DMS114 treated with DMSO at 0.1 percent for 48 hours (cell line): ENCODE results near the gene GPR179.

Source experiments
- DNase-seq: peaks from one replicate; lab custom pipeline; 2025; ENCODE audit not compliant: unreplicated experiment; lab: John Stamatoyannopoulos, UW

Gene GPR179

DNA sequence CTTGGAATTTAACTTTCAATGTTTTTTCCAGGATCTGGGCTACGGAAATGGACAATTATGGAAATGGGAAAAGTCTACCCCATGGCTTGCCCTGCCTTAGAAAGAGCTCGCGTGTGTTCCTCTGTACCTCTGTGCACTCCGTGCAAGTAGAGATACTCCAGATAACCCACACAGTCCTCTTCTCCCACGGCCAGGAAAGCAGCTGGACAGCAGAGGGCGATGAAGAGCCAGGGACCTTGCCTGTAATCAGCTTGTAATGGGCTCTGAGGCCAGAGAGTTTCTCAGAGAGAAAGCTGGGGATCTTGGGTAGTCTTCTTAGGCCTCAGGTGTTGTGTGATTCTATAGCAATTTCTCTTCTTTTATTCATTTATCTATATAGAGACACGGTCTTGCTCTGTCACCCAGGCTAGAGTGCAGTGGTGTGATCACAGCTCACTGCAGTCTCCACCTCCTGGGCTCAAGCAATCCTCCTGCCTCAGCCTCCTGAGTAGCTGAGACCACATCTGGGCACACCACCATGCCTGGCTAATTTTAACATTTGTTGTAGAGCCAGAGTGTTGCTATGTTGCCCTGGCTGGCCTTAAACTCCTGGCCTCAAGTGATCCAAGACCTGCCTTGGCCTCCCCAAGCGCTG is 5.5 kb upstream of the GPR179 start:
- DNase-seq: peak; percentile 64

DNA sequence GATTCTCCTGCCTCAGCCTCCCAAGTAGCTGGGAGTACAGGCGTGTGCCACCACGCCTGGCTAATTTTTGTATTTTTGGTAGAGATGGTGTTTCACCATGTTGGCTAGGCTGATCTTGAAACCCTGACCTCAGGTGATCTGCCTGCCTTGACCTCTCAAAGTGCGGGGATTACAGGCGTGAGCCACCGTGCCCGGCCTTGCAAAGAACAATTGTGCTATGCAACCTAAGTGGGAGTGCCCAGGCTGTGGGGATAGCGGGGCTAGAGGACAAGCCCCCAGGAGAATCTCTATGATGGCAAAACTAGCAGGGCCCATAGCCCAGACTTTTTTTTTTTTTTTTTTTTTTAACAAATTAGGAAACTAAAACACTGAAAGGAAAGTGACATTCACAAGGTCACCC is 2.0 kb upstream of the GPR179 start:
- no peak for DNase-seq

DNA sequence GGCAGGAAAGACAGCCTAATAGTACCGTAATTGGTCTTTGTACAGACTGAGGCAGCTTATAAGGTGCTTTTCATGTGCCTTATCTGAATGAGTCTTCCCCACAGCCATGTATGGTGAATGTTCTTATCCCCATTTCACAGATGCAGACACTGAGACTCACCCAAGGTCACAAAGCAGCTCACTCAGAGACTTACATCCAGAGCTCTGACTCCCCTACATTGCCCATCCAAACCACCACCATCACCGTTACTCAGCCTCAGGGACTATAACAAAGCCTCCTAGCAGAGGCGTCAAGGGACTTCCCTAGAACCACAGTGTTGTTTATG is 627 bp upstream of the GPR179 start:
- DNase-seq: no peak

DNA sequence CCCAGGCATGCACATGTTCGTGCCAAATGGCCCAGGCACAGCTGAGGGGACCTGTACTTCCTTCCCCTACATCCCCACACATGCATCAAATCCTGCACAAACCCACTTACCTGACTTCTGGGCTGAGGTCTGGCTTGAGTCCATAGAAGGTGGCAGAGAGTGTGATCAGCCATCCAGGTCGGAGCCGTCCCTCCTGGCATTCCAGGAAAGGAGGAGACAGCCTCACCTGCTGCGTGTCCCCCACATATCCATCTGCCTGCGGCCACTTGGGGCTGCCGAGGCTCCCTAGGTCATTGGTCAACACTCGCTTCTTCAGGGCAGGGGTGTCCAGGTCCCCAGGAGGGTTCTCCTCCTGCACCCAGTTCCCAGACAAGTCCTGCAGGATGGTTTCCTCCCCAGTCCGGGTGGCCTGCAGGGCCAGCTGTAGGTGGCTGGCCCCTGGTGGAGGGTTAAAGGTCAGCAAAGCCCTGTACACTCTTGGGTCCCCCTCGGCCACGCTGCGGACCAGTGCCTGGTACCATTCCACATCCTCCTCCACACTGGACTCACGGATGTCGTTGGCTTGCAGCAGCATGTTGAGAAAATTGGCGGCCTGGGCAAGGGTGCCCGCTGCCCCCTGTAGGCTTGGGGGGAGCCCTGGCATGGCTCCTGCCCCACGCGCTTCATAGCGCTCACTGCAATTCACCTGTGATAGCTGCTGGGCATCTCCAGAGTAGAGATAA is 709 bp downstream of the GPR179 start:
- DNase-seq: no peak

DNA sequence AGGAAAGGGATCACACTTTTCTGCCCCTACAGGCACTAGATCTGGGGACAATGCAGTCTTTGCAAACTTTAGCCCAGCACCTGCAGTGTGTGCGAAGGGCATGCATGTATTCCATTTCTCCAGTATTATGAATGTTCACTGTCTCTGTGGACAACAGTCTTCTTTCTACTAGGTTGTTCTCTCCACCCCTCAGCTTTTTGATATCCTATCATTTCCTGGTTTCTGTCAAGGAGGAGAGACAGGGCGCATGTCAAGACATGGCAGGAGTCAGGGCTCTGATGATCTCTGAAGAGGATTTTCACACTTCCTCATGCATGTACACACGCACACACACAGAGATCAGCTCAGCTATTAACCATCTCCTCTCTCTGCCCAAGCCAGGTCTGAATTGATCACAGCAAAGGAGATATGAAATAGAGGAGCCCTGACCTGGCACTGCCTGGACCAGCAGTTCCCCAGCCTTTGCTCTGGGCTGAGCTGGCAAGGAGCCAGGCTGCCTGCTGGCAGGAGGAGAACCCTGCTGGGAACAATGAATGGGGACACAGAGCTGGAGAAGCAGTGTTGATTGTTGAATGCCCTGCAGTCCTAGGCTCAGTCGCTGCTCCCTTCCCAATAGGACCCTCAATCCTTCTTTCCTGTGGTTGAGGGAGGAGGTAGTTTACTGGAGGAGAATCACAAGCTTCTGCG is 2.6 kb downstream of the GPR179 start:
- no peak for DNase-seq

DNA sequence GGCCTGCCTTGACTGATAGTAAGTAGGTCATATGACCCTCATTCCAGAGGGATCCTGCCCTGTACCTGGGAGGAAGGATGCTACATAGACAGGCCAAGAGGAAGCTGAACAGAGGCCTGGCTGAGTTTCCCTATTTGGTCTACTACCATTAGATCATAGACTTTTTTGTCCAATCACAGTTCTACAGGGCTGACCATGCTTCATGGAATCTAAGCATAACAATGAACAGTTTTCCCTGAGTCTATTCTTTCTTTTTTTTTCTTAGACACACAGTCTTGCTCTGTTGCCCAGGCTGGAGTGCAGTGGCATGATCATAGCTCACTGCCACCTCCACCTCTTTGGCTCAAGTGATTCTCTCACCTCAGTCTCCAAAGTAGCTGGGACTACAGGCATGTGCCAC is 3.9 kb downstream of the GPR179 start:
- no peak for DNase-seq

DNA sequence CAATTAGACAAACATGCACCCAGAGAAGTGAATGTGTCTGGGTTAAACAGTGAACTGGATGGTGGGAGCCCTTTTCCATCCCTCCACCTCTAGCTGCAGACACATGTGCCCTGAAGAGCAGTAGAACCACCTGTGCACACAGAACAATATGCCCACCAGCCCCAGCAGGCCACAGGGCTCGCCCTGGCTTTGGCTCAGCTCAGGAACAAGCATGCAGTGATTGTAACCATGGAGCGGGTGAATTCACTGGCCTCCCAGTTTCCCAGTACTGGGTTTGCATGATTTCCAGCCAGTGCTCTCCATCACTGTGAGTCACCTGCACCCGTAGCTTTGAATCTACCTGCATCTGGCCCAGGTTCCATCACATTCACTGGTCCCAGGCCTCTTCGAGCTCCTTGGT is 5.2 kb downstream of the GPR179 start:
- no peak for DNase-seq

DNA sequence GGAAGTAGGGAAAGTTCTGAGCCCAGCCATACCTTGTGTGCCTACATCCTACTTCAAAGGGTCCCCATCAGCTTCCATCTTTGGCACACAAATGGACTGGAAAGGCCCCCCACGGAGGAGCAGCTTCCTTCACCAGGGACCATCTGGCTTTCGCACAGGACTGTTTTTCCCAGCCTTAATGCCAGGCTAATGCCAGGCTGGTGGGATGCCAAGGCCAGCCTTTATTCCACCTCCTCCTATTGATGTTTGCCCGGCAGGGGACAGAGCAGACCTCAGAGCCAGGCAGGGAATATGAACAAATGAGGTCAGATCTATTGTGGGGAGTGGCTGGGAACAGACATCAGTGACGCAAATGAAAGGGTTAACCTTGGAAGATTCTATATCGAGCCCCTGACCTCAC is 5.7 kb downstream of the GPR179 start:
- no peak for DNase-seq

DNA sequence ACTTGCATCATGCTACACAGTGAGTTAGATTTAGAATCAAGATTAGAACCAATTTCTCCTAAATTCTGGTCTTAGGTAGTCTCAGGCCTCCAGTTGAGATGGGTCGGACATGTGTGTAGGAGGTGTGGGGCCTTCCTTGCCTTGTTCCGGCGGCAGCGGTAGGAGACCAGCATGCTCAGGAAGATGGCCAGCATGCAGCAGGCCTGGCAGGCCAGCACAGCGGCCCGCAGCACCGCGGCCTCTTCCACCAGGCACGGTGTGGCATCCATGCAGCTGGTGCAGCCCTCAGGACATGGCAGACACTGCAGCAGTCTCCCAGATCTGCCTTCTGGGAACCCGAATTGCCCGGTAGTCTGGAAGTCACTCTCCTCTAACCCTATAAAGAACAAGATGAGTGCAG is 6.9 kb downstream of the GPR179 start:
- no peak for DNase-seq

DNA sequence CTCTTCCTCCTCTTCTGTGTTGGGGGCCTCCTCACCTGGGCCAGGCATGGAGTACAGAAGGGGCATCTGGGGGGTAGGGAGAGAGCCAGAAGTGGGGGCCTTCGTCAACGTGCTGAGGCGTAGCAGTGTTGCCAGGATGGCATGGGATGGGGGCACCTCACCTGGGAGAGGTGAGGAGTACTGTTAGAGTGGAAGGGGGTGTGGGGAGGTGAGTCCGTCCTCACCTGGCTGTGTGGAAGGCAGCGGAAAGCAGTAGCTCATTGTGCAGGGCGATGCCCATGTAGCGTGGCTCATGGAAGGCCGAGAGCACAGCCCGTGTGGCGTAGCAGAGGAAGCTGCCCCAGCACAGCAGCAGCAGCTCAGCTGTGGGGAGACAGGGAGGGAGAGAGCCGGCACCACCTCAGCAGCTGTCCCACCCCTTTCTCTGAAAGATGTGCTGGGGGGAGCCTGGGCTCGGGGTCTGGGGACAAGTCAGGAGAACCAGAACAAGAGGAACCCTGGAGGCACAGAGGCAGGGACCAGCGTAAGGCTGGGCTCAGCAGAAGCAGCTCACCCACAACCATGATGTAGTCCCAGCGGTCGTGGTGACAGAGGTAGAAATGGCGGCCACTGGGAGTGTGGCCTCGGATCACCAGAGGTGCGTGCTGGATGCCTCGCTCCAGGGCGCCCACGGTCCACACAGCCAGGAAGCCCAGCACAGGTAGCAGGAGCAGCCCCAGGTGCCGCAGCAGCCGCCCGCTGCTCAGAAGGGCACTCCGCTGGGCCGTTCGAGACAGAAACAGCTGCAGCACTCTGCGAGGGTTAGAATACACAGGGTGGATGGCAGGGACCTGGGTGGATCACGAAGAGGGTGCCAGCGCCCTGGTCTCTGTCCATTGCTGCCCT is 9.0 kb downstream of the GPR179 start:
- no peak for DNase-seq

DNA sequence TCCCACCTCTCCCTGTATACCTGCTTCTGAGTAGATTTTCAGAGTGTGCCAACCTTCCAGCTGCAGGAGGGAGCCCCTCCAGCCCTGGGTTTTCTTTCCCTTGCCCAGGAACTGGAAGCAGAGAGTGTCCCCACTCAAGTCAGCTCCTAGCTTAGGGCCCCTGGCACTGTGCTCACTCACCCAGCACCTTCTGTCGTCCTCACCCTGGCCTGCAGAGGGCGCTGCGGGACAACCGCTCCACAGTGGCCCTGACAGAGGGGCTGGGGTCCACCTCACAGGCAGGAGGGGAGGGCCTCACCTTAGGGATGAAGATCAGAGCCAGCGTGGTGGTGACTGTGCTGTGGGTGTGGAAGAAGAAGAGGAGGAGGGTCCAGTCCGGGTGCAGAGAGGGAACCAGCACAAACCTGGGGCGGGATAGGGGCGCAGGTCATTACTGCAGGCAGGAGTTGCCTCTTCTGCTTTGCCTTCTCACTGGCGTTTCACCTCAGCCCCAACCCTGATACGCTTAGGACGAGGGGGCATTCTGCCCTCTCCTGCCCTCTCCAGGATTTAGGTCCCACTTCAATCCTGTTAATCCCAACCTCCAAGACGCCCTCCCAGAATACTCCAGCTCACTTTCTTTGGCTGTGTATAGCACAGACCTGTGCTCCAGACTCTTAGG is 10.0 kb downstream of the GPR179 start:
- no peak for DNase-seq

DNA sequence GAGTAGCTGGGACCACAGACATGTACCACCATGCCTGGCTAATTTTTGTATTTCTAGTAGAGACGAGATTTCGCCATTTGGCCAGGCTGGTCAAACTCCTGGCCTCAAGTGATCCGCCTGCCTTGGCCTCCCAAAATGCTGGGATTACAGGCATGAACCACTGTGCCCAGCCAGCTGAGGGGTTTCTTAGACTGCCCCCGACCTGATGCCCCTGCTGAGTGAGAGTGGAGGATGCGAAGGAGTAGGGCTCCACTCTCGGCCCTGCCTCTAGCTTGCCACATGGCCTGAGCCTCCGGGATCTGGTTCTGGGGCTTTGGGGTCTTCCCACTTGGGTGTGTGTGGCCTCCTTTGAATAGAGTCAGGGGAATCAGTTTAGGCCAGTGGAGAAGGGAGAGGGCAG is 11.0 kb downstream of the GPR179 start:
- DNase-seq: no peak

DNA sequence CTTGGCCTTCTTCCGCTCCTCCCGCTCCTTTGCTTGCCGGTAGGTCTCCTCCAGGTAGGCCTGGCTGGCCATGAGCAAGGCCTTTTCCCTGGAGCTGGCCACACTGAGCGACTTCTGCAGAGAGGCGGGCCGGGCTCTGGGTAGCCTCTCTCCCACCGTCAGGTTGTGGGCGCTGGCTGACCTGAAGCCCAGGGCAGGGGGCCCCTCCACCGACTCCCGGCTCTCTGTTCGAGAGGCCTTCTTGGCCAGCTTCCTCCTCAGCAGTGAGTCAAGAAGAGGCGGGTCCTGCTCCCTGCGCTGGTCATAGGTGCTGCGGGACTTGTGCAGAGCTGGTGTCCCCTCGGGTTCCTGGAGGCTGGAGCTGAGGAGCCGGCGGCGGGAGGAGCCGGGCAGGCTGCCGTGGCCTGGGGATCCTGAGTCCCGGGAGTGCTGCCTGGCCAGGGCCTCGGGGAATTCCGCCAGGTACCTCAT is 12.8 kb downstream of the GPR179 start:
- no peak for DNase-seq

DNA sequence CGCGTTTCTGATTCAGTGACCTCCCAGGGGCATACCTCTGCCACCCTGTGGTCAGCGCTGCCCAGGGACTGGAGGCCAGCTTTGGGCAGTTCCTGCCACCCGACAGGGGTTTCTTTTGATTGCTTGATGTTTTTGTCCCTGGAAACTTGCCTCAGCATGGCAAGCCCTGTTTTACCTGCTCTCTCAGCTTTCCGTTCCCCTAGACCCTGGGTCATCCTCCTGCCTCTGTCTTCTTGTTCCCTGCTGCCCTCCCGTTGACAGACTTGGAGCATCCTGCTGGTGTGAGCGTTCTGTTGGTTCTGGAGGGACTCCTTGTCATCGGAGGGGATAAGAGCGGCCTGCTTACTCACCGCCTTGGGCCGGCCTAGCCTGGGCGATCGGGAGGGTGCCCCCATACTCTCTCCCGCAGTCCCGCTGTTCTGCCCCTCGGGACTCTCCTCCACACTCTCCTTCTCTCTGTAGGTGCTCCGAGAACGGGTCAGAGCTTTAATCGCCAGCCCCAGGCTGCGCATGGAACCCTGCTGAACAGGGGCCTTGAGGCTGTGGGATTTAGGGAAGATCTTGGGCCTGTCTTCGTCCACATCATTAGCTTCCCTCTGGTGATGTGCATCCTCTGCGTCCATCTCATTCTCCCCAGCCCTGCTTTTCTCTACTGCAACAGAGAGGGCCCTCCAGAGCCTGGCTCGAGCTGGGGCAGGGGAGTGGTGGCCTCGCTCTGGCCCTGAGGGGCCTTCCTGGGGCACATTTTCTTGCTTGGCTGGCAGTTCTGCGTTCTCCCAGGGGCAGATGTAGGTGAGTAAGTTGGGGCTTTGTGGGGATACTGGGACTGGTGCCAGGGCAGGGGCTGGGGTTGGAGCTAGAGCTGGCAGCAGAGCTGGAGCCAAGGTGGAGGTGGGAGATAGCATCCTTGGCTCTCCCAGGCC is 13.7 kb downstream of the GPR179 start:
- DNase-seq: no peak

DNA sequence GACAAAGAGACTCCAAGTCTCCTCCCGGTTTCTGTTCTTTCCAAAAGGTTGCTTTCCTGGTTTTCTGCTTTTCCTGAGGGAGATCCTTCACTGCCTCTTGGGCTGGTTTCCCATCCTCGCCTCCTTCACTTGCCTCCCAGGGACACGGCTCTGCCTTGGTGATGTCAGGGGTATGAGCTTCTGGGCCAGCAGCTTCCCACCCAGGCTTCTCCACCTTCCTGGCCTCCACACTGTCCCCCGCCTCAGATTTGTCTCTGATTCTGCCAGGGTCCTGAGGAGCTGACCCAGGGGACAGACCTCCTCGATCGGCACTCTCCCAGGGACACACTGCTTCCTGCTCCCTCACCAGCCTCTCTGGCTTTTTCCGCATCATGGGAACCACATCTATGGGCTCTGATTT is 14.5 kb downstream of the GPR179 start:
- DNase-seq: no peak

DNA sequence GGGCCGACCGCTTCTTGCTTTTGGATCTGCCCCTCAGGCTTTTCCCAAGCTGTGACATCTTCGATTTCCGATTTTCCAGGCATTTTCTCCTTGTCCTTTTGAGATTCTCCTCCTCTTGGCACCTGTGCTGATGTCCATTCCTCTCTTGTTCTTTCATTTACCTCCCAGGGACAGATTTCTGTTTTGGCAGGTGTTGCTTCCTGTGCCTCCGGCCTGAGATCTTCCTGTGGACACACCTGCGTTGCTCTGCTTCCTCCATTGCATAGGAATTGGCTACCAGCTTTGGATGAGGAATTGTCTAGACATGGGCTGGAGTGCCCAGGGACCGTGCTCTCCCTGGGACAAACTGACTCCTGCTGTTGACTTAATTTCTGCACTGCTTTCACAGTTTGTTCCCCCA is 15.1 kb downstream of the GPR179 start:
- no peak for DNase-seq

DNA sequence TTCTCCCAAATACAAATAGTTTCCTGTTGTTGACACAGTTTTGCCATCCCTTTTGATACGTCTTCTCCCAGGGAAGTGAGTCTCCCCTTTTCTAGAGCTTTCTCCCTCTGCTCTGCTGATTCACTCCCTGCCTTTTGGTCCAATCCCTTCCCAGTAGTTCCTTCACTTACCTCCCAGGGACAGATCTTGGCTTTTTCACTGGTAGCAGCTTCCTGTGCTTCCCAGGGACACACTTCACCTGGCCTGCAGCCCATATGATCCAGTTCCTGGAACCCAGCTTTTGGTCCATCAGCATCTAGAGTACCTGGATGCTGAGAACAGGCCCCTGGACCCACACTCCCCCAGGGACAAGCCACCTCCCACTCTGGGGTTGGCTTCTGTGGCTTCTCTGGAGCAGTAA is 15.8 kb downstream of the GPR179 start:
- DNase-seq: no peak

DNA sequence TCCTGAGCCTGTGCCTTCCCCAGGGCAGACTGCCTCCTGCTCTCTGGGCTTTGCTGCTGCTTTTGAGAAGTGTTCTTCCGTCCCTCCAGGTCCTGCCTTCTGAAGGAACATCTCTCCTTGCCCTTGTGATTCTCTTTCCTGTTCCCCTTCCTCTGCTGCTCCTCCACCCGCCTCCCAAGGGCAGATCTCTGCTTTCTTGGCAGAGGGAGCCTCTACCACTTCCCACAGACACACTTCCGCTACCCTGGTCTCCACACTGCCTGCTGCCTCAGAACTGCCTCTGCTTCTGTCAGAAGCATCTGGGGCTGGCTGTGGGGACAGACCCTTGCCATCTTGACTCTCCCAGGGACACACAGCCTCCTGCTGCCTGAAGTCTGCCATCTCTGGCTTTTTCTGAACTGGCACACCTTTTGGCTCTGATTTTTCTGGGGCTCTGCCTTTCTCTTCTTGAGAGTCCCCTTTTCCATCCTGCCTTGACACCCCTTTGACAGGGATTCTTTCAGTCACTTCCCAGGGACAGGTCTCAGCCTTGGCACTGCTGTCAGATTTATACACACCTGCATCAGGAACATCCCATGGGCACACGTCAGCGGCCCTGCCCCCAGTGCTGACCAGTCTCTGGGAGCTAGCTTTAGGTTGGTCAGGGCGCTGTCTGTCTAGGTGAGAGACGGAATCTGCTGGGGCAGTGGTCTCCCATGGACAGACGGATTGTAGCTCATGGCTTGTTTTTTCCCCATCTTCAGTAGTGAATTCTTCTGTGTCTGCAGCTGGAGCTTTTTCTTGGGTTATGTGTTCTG is 16.6 kb downstream of the GPR179 start:
- DNase-seq: no peak

DNA sequence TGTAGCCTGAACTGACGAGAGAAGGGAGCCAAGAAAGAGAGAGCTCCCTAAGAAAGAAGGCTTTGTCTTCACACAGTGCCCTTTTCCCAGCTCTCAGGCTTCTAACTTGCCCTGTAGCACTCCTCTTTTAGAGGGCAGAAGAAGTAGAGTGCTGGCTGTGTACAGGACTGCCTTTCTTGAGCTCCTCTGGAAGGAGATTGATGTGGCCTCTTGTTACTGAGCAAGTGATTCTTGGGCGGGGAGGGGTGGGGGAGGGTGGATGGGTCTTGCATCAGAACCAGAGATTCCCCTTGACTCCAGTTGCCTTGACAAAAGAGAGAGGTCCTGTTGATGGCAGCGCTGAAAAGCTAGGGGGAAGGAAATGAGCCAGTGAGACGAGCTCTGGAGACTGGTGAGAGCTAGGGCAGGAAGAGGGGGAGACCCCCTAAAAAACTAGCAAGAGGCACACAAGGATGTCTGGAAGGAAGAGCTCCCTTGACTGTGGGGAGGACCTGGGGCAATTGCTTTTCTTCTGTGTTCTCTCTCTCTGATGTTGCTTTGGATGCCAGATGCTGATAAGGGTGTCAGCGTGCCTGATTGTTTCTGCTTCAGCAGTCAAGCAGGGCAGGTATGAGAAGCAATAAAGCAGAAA is 18.4 kb downstream of the GPR179 start:
- DNase-seq: no peak
